MCF 10A (cell line): ENCODE data around the gene SLC25A42. TPM values are rescaled to one million over a fixed set of nuclear protein-coding genes. Genes with fewer than 3 reads are reported as not detected.

ENCODE experiments used
- BruUV-seq: library from RNA; stranded (reverse); fragments of 400-500 nt; replicated peaks from 2 replicates; lab custom pipeline; 2021; lab: Mats Ljungman, UMichigan
- CTCF ChIA-PET: fragments of 300-600 bp; sonication (Branson Sonifier 250); formaldehyde crosslinking; extraction: SDS; loops from one replicate; lab custom pipeline; 2021; ENCODE audit warnings: antibody characterized with exemption, inconsistent platforms; lab: Yijun Ruan, JAX
- POLR2A ChIA-PET: fragments of 300-600, 350-650 bp; sonication (Branson Sonifier 250); formaldehyde crosslinking; extraction: SDS; loops from one replicate; lab custom pipeline; 2020; ENCODE audit warnings: antibody characterized with exemption, inconsistent platforms; lab: Yijun Ruan, JAX
- DNase-seq: peaks from one replicate; pipeline ENCODE4 v3.0.0-alpha.2; 2018; ENCODE audit not compliant: unreplicated experiment
- H3K27ac Mint-ChIP-seq: one replicate; pipeline ENCODE4 v1.8.0; 2022; ENCODE audit warnings: mild to moderate bottlenecking, low read depth, mixed read lengths; ENCODE audit not compliant: unreplicated experiment
- H3K27me3 Mint-ChIP-seq: one replicate; pipeline ENCODE4 v1.8.0; 2022; ENCODE audit warnings: mixed read lengths; ENCODE audit not compliant: insufficient read depth, unreplicated experiment
- H3K36me3 Mint-ChIP-seq: one replicate; pipeline ENCODE4 v1.8.0; 2022; ENCODE audit warnings: mild to moderate bottlenecking, moderate library complexity, mixed read lengths; ENCODE audit not compliant: insufficient read depth, unreplicated experiment
- H3K4me1 Mint-ChIP-seq: one replicate; pipeline ENCODE4 v1.8.0; 2022; ENCODE audit warnings: mixed read lengths; ENCODE audit not compliant: insufficient read depth, unreplicated experiment
- H3K4me3 Mint-ChIP-seq: one replicate; pipeline ENCODE4 v1.8.0; 2022; ENCODE audit warnings: mild to moderate bottlenecking, moderate library complexity, mixed read lengths; ENCODE audit not compliant: unreplicated experiment
- H3K9me3 Mint-ChIP-seq: one replicate; pipeline ENCODE4 v1.8.0; 2022; ENCODE audit warnings: mixed read lengths; ENCODE audit not compliant: unreplicated experiment
- CTCF ChIP-seq: fragments of 200-600 bp; IDR thresholded peaks from one replicate; pipeline ENCODE4 v1.8.0; 2022; ENCODE audit warnings: antibody characterized with exemption, mild to moderate bottlenecking; ENCODE audit not compliant: unreplicated experiment
- intact Hi-C: fragments of 100-400 bp; cut with micrococcal nuclease; formaldehyde crosslinking; loops from 2 replicates; pipeline ENCODE4 v1.14.1; 2022
- total RNA-seq: library from RNA; stranded (reverse); gene quantifications from 2 replicates; pipeline ENCODE4 v1.2.3, GENCODE V29; 2022

Gene SLC25A42
- total RNA-seq, 1 experiment from 2014 or later: 3.1 TPM

DNA sequence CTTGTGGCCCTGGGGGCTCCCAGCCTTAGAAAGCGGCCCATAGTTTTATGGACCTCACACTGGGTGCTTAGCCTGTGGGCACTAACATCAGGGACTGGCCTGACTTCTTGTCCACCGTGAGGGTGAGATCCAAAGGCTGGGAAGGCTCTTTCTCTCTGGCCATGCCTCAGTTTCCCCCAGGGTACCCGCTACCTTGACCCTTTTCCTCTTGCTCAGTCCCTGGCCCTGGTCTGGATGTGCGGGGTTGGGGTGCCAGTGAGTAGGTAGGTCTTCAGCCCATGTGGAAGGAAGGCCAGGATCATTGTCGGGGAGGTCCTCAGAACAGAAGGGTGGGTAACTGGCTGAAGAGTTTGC is 76.1 kb downstream of the SLC25A42 start:
- H3K4me1 Mint-ChIP-seq: peaks cover 11% of the 10 kb centered on the region
- H3K4me3 Mint-ChIP-seq: no peak overlapping the region
- H3K27ac Mint-ChIP-seq: no peak overlapping the region
- BruUV-seq: no TSS peak
- H3K9me3 Mint-ChIP-seq: no peaks in the 10 kb centered on the region
- ChIA-PET CTCF (interaction anchor here (0.6 to 1.4 kb wide), 9 partner anchors 12 to 373 kb away, joined by 3 to 6 read pairs (median 3); no protein-coding TSS in a partner anchor), POLR2A (no interaction called here)
- peak; percentile 2 for TF ChIP-seq CTCF
- H3K36me3 Mint-ChIP-seq: peaks cover 5% of the 10 kb centered on the region
- H3K27me3 Mint-ChIP-seq: no peaks in the 10 kb centered on the region
- DNase-seq: no peak
- intact Hi-C loops: loop anchor here (5.0 kb wide), 1 partner anchor 78 kb away; the partner anchor contains the start of gene SLC25A42

DNA sequence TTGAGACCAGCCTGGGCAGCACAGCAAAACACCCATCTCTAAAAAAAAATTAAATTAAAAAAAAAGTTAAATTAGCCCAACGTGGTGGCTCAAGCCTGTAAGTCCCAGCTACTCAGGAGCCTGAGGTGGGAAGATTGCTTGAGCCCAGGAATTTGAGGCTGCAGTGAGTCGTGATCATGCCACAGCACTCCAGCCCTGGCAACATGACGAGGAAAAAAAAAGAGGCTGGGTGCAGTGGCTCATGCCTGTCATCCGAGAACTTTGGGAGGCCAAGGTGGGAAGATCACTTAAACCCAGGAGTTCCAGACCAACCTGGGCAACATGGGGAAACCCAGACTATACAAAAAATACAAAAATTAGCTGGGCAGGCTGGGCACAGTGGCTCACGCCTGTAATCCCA is 76.7 kb downstream of the SLC25A42 start:
- H3K27me3 Mint-ChIP-seq: no peaks in the 10 kb centered on the region
- no peak overlapping the region for H3K27ac Mint-ChIP-seq
- no peaks in the 10 kb centered on the region for H3K9me3 Mint-ChIP-seq
- no peak for TF ChIP-seq CTCF
- POLR2A ChIA-PET: interaction anchor here (0.5 kb wide), 1 partner anchor 76 kb away, joined by 3 read pairs; no protein-coding TSS in a partner anchor
- H3K36me3 Mint-ChIP-seq: peaks cover 5% of the 10 kb centered on the region
- peaks cover 11% of the 10 kb centered on the region for H3K4me1 Mint-ChIP-seq
- no TSS peak for BruUV-seq
- no peak for DNase-seq
- intact Hi-C loops: no loop called here
- CTCF ChIA-PET: interaction anchor here (0.6 to 1.4 kb wide), 12 partner anchors 11 to 1946 kb away, joined by 3 to 6 read pairs (median 3); no protein-coding TSS in a partner anchor
- H3K4me3 Mint-ChIP-seq: no peak overlapping the region

DNA sequence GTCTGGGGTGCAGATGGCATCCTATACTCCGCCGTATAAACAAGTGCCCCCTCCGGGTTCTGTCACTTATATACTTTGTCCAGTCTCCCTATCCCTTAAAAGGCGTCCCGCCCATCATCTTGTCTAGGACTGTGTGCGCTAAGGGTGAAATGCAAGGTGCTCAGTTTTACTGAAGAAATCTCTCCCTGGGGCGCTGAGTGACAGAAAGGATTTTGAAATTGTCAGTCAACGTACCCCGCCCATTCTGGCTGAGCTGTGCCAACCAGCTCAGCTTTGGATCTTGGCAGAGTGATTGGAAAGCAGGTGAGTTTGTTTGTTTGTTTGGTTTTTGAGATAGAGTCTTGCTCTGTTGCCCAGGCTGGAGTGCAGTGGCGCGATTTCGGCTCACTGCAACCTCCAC is 78.6 kb downstream of the SLC25A42 start:
- BruUV-seq: no TSS peak
- DNase-seq: no peak
- ChIA-PET POLR2A (no interaction called here), CTCF (interaction anchor here (0.7 to 2.2 kb wide), 5 partner anchors 25 to 348 kb away, joined by 3 to 9 read pairs (median 3); no protein-coding TSS in a partner anchor)
- Mint-ChIP-seq H3K4me3 (no peak overlapping the region), H3K9me3 (no peaks in the 10 kb centered on the region), H3K36me3 (peaks cover 5% of the 10 kb centered on the region), H3K27ac (no peak overlapping the region), H3K4me1 (peaks cover 4% of the 10 kb centered on the region), H3K27me3 (no peaks in the 10 kb centered on the region)
- no peak for TF ChIP-seq CTCF
- intact Hi-C loops: no loop called here

DNA sequence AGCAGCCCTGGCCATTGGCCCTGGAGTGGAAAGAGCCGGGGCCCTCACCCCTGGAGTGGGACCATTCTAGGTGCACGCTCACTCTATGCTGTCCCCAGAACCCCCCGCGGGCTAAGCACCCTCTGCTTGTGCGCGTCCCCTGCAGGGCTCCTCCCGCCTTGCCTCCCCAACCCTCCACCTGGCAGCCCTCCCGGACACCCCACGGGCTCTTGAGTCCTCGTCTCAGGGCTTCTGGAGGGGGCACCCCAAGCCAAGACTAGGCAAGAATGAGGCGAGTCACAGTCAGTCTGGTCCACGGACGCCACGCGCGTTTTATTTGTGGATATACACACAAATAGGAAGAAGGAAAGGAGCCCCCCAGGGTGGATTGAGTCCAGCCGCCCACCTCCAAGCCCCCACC is 81.5 kb downstream of the SLC25A42 start:
- no peak for TF ChIP-seq CTCF
- no peaks in the 10 kb centered on the region for H3K27me3 Mint-ChIP-seq
- CTCF ChIA-PET: interaction anchor here (0.5 to 1.5 kb wide), 18 partner anchors 12 to 345 kb away, joined by 3 to 25 read pairs (median 4); no protein-coding TSS in a partner anchor
- H3K27ac Mint-ChIP-seq: no peak overlapping the region
- no peak overlapping the region for H3K4me3 Mint-ChIP-seq
- POLR2A ChIA-PET: no interaction called here
- no TSS peak for BruUV-seq
- no peaks in the 10 kb centered on the region for H3K4me1 Mint-ChIP-seq
- intact Hi-C loops: no loop called here
- no peaks in the 10 kb centered on the region for H3K9me3 Mint-ChIP-seq
- H3K36me3 Mint-ChIP-seq: peaks cover 6% of the 10 kb centered on the region
- DNase-seq: no peak
